Kidney (tissue), 14 donors: ENCODE data around the gene USH1G. TPM values are rescaled to one million over a fixed set of nuclear protein-coding genes. Genes with fewer than 3 reads are reported as not detected.

Source experiments
- DNase-seq, 5 donors: peaks; one replicate each; pipeline ENCODE4 v3.0.0-alpha.2; 2013 to 2020
- FAIRE-seq: peaks from 2 replicates; lab custom pipeline; 2012; peaks lifted over from hg19 to GRCh38; lab: Jason Lieb, UNC
- H3K27ac ChIP-seq, 2 donors: one replicate each; pipeline ENCODE4 v1.7.0; 2013; ENCODE audit warnings: low read depth in 2 of 2, low read length in 2 of 2, inconsistent platforms in 1 of 2
- H3K27me3 ChIP-seq: one replicate; pipeline ENCODE4 v1.7.1; 2013; ENCODE audit warnings: low read length, inconsistent platforms; ENCODE audit not compliant: control insufficient read depth, insufficient read depth
- H3K36me3 ChIP-seq, 3 donors: one replicate each; pipeline versions ENCODE4 v1.7.0 to v1.7.1; 2013; ENCODE audit warnings: low read length in 3 of 3, control low read depth in 1 of 3, inconsistent platforms in 1 of 3; ENCODE audit not compliant: insufficient read depth in 3 of 3, control insufficient read depth in 2 of 3
- H3K4me1 ChIP-seq, 3 donors: one replicate each; pipeline versions ENCODE4 v1.7.0 to v1.7.1; 2013; ENCODE audit warnings: low read length in 3 of 3, inconsistent platforms in 1 of 3, low read depth in 1 of 3; ENCODE audit not compliant: control insufficient read depth in 2 of 3, insufficient read depth in 2 of 3
- H3K4me3 ChIP-seq, 3 donors: one replicate each; pipeline versions ENCODE4 v1.7.0 to v1.8.1; 2013; ENCODE audit warnings: low read length in 3 of 3, control low read depth in 1 of 3, inconsistent platforms in 1 of 3
- H3K9ac ChIP-seq, 3 donors: one replicate each; pipeline versions ENCODE4 v1.7.0 to v1.7.1; 2013; ENCODE audit warnings: low read length in 3 of 3, control low read depth in 1 of 3, inconsistent platforms in 1 of 3
- H3K9me3 ChIP-seq, 3 donors: one replicate each; pipeline versions ENCODE4 v1.7.0 to v1.7.1; 2013; ENCODE audit warnings: low read length in 3 of 3, control low read depth in 1 of 3, inconsistent platforms in 1 of 3; ENCODE audit not compliant: control insufficient read depth in 2 of 3, insufficient read depth in 1 of 3
- CTCF ChIP-seq: IDR thresholded peaks from 3 replicates; pipeline ENCODE4 v1.5.1; 2012; ENCODE audit warnings: mild to moderate bottlenecking, moderate library complexity, borderline replicate concordance; ENCODE audit not compliant: insufficient read depth; ENCODE audit errors: extremely low read depth
- intact Hi-C: fragments of 100-400 bp; cut with DNase I; formaldehyde crosslinking; loops from one replicate; pipeline ENCODE4 v1.11.1; 2022
- polyA plus RNA-seq: library from polyadenylated mRNA; stranded (reverse); fragments of 350-450 nt; fragmentation: Illumina TruSeq; extraction: RNeasy Lipid Tissue Mini Kit (QIAGEN cat#74804); gene quantifications from one replicate; pipeline ENCODE4 v1.2.3, GENCODE V29; 2014; ENCODE audit warnings: low read depth, low replicate concordance; ENCODE audit not compliant: insufficient read depth
- total RNA-seq: library from RNA; stranded (reverse); fragmentation: NEBNext Ultra II Directional; extraction: Animal tissue kit (Norgen Biotek cat#: 25700); gene quantifications from one replicate; pipeline ENCODE4 v1.2.1, GENCODE V29; 2021
- donor health status: control.
- donor health status: control.
- donor health status: control.
- donor health status: control.
- donor health status: control.
- donor health status: DM: yes; HTN: yes; CAD: no.
- donor health status: Normal renal cell carcinoma (clear cell type).

USH1G gene
- total and polyA plus RNA-seq, 2 donors from 2014 or later: 0.17 to 0.22 TPM

- no peak for TF ChIP-seq CTCF
- Histone ChIP-seq H3K27me3 (no peaks in the 10 kb centered on the region), H3K36me3 (no peaks in the 10 kb centered on the region), H3K27ac (no peak overlapping the region), H3K4me3 (no peak overlapping the region), H3K4me1 (no peaks in the 10 kb centered on the region), H3K9ac (no peak overlapping the region), H3K9me3 (no peaks in the 10 kb centered on the region)
- intact Hi-C loops: no loop called here
- FAIRE-seq: no peak
- DNase-seq: no peak
Measured at GRCh38 chr17:74954665-74955421, 31.8 kb upstream of the USH1G start.

- Histone ChIP-seq H3K4me1 (no peaks in the 10 kb centered on the region), H3K9me3 (no peaks in the 10 kb centered on the region), H3K27ac (no peak overlapping the region), H3K27me3 (no peaks in the 10 kb centered on the region), H3K36me3 (no peaks in the 10 kb centered on the region), H3K9ac (no peak overlapping the region), H3K4me3 (no peak overlapping the region)
- FAIRE-seq (no peak), DNase-seq (no peak)
- no peak for TF ChIP-seq CTCF
- intact Hi-C loops: no loop called here
Measured at GRCh38 chr17:74954115-74954514, 31.1 kb upstream of the USH1G start.

GRCh38 chr17:74953134-74953687 lies 30.2 kb upstream of the USH1G start:
- no peaks in the 10 kb centered on the region for H3K36me3 ChIP-seq
- no peaks in the 10 kb centered on the region for H3K9me3 ChIP-seq

More at GRCh38 chr17:74953134-74953687, 30.2 kb upstream of the USH1G start:
- no peaks in the 10 kb centered on the region for H3K4me1 ChIP-seq
- H3K4me3 ChIP-seq: no peak overlapping the region
- DNase-seq (no peak), FAIRE-seq (no peak)
- no peaks in the 10 kb centered on the region for H3K27me3 ChIP-seq
- no peak for TF ChIP-seq CTCF
- no peak overlapping the region for H3K9ac ChIP-seq
- H3K27ac ChIP-seq: no peak overlapping the region
- intact Hi-C loops: no loop called here
